ENCODE results near the gene RER1. TPM values are rescaled to one million over a fixed set of nuclear protein-coding genes. Genes with fewer than 3 reads are reported as not detected.

RER1 gene
- total RNA-seq, 1 donor from 2014 or later, result 61.3 TPM

DNA sequence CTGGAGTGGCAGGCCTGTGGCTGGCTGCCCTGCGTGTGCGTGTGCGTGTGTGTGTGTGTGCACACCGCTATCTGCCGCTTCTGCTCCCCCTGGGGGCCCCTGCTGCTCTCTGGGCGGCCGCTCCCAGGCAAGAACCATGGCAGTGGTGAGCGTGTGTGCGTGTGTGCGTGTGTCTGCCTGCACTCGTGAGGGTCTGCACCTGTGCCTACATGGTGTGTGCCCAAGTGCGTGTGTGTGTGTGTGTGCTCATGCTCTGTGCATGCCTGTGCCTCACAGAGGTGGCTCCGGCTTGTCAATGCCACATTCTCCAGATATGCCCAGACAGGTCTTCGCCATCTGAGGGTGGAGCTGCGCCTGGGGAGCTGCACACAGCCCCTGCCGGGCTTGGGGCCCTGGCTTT, 39.5 kb downstream of the RER1 start:
- Histone ChIP-seq H3K27me3 (no peaks in the 10 kb centered on the region), H3K9me3 (no peaks in the 10 kb centered on the region), H3K4me1 (no peaks in the 10 kb centered on the region), H3K27ac (no peak overlapping the region), H3K36me3 (no peaks in the 10 kb centered on the region), H3K4me3 (no peak overlapping the region)
- DNase-seq (ENCODE audit: low spot score in 2 of 2), result no peak
- TF ChIP-seq, protein P1, sequence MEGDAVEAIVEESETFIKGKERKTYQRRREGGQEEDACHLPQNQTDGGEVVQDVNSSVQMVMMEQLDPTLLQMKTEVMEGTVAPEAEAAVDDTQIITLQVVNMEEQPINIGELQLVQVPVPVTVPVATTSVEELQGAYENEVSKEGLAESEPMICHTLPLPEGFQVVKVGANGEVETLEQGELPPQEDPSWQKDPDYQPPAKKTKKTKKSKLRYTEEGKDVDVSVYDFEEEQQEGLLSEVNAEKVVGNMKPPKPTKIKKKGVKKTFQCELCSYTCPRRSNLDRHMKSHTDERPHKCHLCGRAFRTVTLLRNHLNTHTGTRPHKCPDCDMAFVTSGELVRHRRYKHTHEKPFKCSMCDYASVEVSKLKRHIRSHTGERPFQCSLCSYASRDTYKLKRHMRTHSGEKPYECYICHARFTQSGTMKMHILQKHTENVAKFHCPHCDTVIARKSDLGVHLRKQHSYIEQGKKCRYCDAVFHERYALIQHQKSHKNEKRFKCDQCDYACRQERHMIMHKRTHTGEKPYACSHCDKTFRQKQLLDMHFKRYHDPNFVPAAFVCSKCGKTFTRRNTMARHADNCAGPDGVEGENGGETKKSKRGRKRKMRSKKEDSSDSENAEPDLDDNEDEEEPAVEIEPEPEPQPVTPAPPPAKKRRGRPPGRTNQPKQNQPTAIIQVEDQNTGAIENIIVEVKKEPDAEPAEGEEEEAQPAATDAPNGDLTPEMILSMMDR (IDR thresholded peaks at IDR 0.05), result no peak
- intact Hi-C loops (cut with DNase I), result no loop called here

DNA sequence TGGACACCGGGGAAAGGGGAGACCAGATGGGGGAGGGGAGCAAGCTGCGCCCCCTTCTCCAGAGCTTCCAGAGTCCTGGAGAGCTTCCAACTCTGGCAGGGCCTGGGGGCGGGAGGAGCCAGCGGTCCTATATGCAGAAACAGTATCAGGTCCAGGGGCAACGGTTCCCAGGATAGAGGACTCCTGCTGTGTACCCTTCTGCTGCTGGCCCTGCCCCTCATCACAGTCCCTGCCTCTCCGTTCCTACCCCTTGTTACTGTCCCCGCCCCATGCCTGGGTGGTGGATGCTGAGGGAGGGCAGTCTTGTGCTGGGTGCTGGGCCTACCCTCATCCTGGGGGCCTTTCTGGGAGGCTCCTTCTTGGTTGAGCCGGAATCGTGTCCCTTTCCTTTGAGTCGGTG, 39.9 kb downstream of the RER1 start:
- Histone ChIP-seq H3K36me3 (no peaks in the 10 kb centered on the region), H3K4me1 (no peaks in the 10 kb centered on the region), H3K27ac (no peak overlapping the region), H3K9me3 (no peaks in the 10 kb centered on the region), H3K27me3 (no peaks in the 10 kb centered on the region), H3K4me3 (no peak overlapping the region)
- no peak for DNase-seq (ENCODE audit: low spot score in 2 of 2)
- TF ChIP-seq, protein P1 (IDR thresholded peaks at IDR 0.05), result no peak
- intact Hi-C loops (cut with DNase I), result no loop called here

DNA sequence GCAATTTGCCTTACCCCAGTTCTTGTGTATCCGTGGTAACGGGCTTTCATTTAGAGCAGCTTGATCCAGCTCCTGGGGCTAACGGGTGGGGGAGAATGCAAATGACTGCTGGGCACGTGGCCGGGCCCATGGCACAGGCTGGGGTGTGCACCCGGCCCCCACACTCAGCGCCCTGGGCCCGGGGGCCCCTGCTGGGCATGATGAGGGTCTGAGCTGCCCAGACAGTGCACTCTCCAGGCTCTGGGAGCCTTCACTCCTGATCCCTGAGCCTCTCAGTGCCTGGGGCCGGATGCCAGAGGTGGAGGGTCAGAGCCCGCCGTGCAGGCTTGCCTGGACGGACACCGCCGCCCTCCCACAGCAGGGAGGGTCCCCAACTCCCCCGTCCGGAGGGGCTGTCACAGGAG, 40.8 kb downstream of the RER1 start:
- H3K4me1 ChIP-seq, result no peaks in the 10 kb centered on the region
- intact Hi-C loops (cut with DNase I), result no loop called here
- no peaks in the 10 kb centered on the region for H3K9me3 ChIP-seq
- no peak overlapping the region for H3K27ac ChIP-seq
- H3K27me3 ChIP-seq, result no peaks in the 10 kb centered on the region
- DNase-seq (ENCODE audit: low spot score in 2 of 2), result no peak
- no peaks in the 10 kb centered on the region for H3K36me3 ChIP-seq
- no peak overlapping the region for H3K4me3 ChIP-seq
- TF ChIP-seq, protein P1 (IDR thresholded peaks at IDR 0.05), result no peak

DNA sequence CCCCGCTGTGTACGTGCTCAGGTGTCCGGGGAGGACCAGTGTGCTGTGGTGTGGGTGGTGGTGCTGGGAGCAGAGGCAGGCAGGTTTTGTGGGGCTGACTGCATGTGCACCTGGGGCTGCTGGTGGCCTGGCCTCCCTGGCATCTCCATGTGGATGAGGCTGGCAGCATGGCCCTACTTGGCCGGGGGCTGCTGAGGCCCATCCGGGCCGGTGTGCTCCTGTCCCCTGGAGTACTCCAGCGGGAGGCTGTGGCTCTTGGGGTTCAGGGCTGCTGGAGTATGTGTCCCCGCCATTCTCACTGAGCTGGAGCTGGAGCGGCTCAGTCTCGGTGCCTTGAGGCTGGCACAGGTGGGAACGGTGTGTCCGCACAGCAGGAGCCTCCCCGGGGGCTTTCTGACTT, 41.6 kb downstream of the RER1 start:
- no peaks in the 10 kb centered on the region for H3K9me3 ChIP-seq
- no peaks in the 10 kb centered on the region for H3K27me3 ChIP-seq
- H3K4me3 ChIP-seq, result no peak overlapping the region
- H3K36me3 ChIP-seq, result no peaks in the 10 kb centered on the region
- intact Hi-C loops (cut with DNase I), result no loop called here
- TF ChIP-seq, protein P1 (IDR thresholded peaks at IDR 0.05), result no peak
- no peaks in the 10 kb centered on the region for H3K4me1 ChIP-seq
- no peak for DNase-seq (ENCODE audit: low spot score in 2 of 2)
- H3K27ac ChIP-seq, result no peak overlapping the region

DNA sequence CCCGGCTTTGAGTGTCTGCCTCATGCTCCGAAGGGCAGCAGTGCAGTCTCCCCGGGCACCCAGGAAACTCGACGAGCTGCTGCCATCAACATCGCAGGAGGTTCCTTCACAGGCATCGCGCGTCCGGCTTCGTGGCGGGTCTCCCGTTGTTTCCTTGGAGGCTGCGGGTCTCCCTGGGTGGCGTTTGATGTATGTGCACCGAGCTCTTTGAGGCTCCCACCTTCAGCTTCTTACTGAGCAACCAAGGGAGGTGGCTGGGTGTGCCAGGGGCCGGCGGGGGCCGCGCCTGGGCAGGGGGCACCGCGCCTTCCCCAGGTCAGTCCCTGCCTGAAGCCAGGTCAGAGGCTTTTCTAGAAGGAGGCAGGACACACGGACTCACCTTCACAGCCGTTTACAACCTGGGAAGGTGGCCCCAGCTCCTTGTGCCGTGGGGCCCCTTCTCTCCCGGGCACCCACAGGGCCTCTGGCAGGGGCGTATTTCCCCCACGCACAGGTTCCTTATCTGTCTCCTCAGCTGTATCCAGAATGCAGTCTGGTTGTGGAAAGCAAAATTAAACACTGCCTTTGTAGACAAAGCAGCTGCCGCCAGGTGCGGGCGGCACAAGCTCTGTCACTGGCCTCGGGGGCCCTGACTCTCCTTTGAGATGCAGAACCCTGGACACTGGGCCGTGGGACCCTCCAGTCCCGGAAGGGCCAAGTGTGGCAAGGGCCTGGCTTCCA, 42.5 kb downstream of the RER1 start:
- no peaks in the 10 kb centered on the region for H3K36me3 ChIP-seq
- peaks cover 4% of the 10 kb centered on the region for H3K27me3 ChIP-seq
- H3K4me3 ChIP-seq, result no peak overlapping the region
- intact Hi-C loops (cut with DNase I), result no loop called here
- H3K4me1 ChIP-seq, result no peaks in the 10 kb centered on the region
- no peak overlapping the region for H3K27ac ChIP-seq
- TF ChIP-seq, protein P1 (IDR thresholded peaks at IDR 0.05), result no peak
- no peak for DNase-seq (ENCODE audit: low spot score in 2 of 2)
- H3K9me3 ChIP-seq, result no peaks in the 10 kb centered on the region

DNA sequence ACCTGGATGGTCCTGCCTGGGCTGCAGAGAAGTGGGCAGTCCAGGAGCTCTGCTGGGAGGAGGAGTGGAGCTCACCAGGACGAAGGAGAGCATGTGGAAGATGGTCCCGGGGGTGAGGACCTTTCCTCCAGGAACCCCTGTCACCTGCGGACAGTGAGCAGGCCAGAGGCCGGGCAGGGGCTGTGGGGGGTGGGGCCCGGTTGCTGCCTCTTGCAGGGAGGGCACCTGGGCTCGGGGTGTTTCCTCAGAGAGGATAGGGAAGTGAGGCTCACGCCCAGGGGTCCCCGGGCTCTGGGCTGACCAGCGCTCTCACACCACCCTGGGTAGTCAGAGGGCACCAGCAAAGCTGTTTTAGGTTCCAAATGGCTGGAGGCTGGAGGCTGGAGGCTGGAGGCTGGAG, 43.5 kb downstream of the RER1 start:
- DNase-seq (ENCODE audit: low spot score in 2 of 2), result no peak
- Histone ChIP-seq H3K9me3 (no peaks in the 10 kb centered on the region), H3K4me3 (no peak overlapping the region), H3K4me1 (no peaks in the 10 kb centered on the region), H3K27me3 (peaks cover 4% of the 10 kb centered on the region), H3K27ac (no peak overlapping the region), H3K36me3 (no peaks in the 10 kb centered on the region)
- TF ChIP-seq, protein P1 (IDR thresholded peaks at IDR 0.05), result no peak
- intact Hi-C loops (cut with DNase I), result no loop called here
